Endodermal cell (in vitro differentiated cells): ENCODE results near the gene CLTCL1. TPM values are rescaled to one million over a fixed set of nuclear protein-coding genes. Genes with fewer than 3 reads are reported as not detected.

ENCODE experiments used
- DNase-seq: peaks from one replicate; pipeline ENCODE4 v3.0.0-alpha.2; 2017
- H3K27ac ChIP-seq: 2 replicates; pipeline ENCODE4 v1.5.1; 2013; ENCODE audit warnings: mild to moderate bottlenecking, low read depth, low read length, moderate library complexity
- H3K27me3 ChIP-seq: 2 replicates; pipeline ENCODE4 v1.6.1; 2013; ENCODE audit warnings: mild to moderate bottlenecking, low read length, moderate library complexity; ENCODE audit not compliant: insufficient read depth, control insufficient read depth, poor library complexity, severe bottlenecking
- H3K36me3 ChIP-seq: 2 replicates; pipeline ENCODE4 v1.7.0; 2013; ENCODE audit warnings: mild to moderate bottlenecking, low read length, moderate library complexity; ENCODE audit not compliant: control insufficient read depth, insufficient read depth
- H3K4me1 ChIP-seq: one replicate; pipeline ENCODE4 v1.7.0; 2013; ENCODE audit warnings: low read length; ENCODE audit not compliant: control insufficient read depth, insufficient read depth
- H3K4me3 ChIP-seq: 2 replicates; pipeline ENCODE4 v1.5.1; 2013; ENCODE audit warnings: mild to moderate bottlenecking, low read length, moderate library complexity
- H3K9ac ChIP-seq: 2 replicates; pipeline ENCODE4 v1.6.1; 2013; ENCODE audit warnings: mild to moderate bottlenecking, low read length, moderate library complexity; ENCODE audit not compliant: poor library complexity, severe bottlenecking; ENCODE audit errors: extremely low read depth
- H3K9me3 ChIP-seq: 2 replicates; pipeline ENCODE4 v1.6.1; 2013; ENCODE audit warnings: mild to moderate bottlenecking, low read length, moderate library complexity; ENCODE audit not compliant: control insufficient read depth
- H3K27ac Mint-ChIP-seq: 2 replicates; pipeline ENCODE4 v1.8.0; 2020; ENCODE audit warnings: mixed read lengths
- H3K27me3 Mint-ChIP-seq: 2 replicates; pipeline ENCODE4 v1.8.0; 2021; ENCODE audit warnings: mild to moderate bottlenecking, mixed read lengths; ENCODE audit not compliant: insufficient read depth
- H3K36me3 Mint-ChIP-seq: 2 replicates; pipeline ENCODE4 v1.8.0; 2020; ENCODE audit warnings: low read depth, mixed read lengths
- H3K4me1 Mint-ChIP-seq: 2 replicates; pipeline ENCODE4 v1.8.0; 2020; ENCODE audit warnings: mixed read lengths
- H3K4me3 Mint-ChIP-seq: 2 replicates; pipeline ENCODE4 v1.8.0; 2020; ENCODE audit warnings: mild to moderate bottlenecking, moderate library complexity, mixed read lengths
- H3K9me3 Mint-ChIP-seq: 2 replicates; pipeline ENCODE4 v1.8.0; 2020; ENCODE audit warnings: mild to moderate bottlenecking, mixed read lengths
- WGBS, 2 experiments: methylation state at CpG; one replicate each; pipeline versions ENCODE4 v1.1.5 to v1.1.7; 2013; ENCODE audit warnings: missing lambda C conversion rate in 2 of 2, mixed read lengths in 1 of 2; ENCODE audit not compliant: insufficient coverage in 1 of 2, insufficient read length in 1 of 2; 5-methylcytosine and 5-hydroxymethylcytosine counted together
- total RNA-seq, 2 donors: library from RNA; stranded (reverse); fragmentation: NEBNext Ultra II Directional in 1 of 2; extraction: Animal tissue kit (Norgen Biotek cat#: 25700) in 1 of 2; gene quantifications; 2 replicates in 1 of 2; 3 replicates in 1 of 2; pipeline ENCODE4 v1.2.1, GENCODE V29; 2021
- TF ChIP-seq, protein P1 (sequence below): fragments of 200-600 bp; sonication (generic); conservative IDR thresholded peaks from 2 replicates; pipeline ENCODE4 v1.5.0; 2021; ENCODE audit warnings: antibody characterized with exemption, mild to moderate bottlenecking

The CLTCL1 gene
- total RNA-seq, 2 donors from 2014 or later, result 11.8 to 14.4 TPM

DNA sequence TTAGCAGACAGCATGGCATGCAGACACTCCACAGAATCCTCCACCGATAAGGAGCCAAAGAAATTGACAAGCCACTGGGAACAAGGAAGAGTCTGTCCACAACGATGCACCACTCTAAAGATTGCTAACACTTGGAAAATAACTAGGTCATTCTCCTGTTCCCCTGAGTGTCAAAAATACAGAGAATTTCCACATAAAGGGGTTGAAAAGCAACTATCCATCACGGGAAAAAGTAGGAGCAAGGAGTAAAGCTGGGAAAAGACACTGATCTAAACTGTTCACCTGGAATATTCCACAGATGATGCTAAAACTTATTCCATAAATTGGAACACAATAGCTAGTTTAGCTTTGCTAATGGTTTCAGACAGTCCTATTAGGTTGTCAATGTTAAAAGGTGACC lies 66.0 kb downstream of the CLTCL1 start:
- TF ChIP-seq, protein P1, sequence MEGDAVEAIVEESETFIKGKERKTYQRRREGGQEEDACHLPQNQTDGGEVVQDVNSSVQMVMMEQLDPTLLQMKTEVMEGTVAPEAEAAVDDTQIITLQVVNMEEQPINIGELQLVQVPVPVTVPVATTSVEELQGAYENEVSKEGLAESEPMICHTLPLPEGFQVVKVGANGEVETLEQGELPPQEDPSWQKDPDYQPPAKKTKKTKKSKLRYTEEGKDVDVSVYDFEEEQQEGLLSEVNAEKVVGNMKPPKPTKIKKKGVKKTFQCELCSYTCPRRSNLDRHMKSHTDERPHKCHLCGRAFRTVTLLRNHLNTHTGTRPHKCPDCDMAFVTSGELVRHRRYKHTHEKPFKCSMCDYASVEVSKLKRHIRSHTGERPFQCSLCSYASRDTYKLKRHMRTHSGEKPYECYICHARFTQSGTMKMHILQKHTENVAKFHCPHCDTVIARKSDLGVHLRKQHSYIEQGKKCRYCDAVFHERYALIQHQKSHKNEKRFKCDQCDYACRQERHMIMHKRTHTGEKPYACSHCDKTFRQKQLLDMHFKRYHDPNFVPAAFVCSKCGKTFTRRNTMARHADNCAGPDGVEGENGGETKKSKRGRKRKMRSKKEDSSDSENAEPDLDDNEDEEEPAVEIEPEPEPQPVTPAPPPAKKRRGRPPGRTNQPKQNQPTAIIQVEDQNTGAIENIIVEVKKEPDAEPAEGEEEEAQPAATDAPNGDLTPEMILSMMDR, result no peak
- Mint-ChIP-seq H3K27ac (no peak overlapping the region), H3K36me3 (peaks cover 50% of the 10 kb centered on the region)

DNA sequence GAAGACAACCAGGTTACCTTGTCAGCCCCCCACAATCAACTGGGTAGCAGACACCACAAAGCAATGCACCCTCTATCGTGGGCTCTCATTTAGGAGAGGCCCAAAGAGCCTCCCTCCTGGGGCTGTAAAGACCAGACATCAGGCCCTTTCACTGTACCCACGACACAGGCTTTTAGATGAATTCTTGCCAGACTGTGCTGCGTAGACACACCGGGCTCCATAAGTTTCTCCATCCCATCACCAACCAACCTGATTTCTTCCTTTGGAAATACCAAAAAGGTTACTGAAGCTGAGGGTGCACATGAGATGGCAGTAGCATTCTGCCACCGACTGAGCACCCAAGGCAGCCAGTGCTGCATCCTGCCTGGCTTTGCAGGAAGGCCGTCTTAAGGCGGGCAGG lies 66.5 kb downstream of the CLTCL1 start:
- no peaks in the 10 kb centered on the region for H3K4me1 ChIP-seq
- WGBS, 2 experiments, result 88 to 91% methylated on average over 3 to 7 of the region's 7 CpGs
- peaks cover 8% of the 10 kb centered on the region for H3K36me3 ChIP-seq
- H3K4me1 Mint-ChIP-seq, result no peaks in the 10 kb centered on the region
- no peak overlapping the region for H3K27ac ChIP-seq
- TF ChIP-seq, protein P1, result no peak
- no peaks in the 10 kb centered on the region for H3K9me3 Mint-ChIP-seq
- H3K36me3 Mint-ChIP-seq, result peaks cover 48% of the 10 kb centered on the region
- H3K9ac ChIP-seq, result no peak overlapping the region
- H3K27ac Mint-ChIP-seq, result no peak overlapping the region
- no peak overlapping the region for H3K4me3 Mint-ChIP-seq
- no peaks in the 10 kb centered on the region for H3K27me3 ChIP-seq
- DNase-seq, result no peak
- no peak overlapping the region for H3K4me3 ChIP-seq
- no peaks in the 10 kb centered on the region for H3K27me3 Mint-ChIP-seq
- H3K9me3 ChIP-seq, result no peaks in the 10 kb centered on the region

More for the DNA sequence above, 66.0 kb downstream of the CLTCL1 start:
- DNase-seq, result no peak
- Histone ChIP-seq H3K27ac (no peak overlapping the region), H3K4me3 (no peak overlapping the region), H3K9me3 (no peaks in the 10 kb centered on the region), H3K27me3 (no peaks in the 10 kb centered on the region), H3K9ac (no peak overlapping the region), H3K4me1 (no peaks in the 10 kb centered on the region), H3K36me3 (peaks cover 8% of the 10 kb centered on the region)
- Mint-ChIP-seq H3K27me3 (no peaks in the 10 kb centered on the region), H3K4me1 (no peaks in the 10 kb centered on the region), H3K9me3 (no peaks in the 10 kb centered on the region), H3K4me3 (no peak overlapping the region)
- WGBS, 2 experiments, result 85 to 100% methylated on average over 3 of the region's 3 CpGs

DNA sequence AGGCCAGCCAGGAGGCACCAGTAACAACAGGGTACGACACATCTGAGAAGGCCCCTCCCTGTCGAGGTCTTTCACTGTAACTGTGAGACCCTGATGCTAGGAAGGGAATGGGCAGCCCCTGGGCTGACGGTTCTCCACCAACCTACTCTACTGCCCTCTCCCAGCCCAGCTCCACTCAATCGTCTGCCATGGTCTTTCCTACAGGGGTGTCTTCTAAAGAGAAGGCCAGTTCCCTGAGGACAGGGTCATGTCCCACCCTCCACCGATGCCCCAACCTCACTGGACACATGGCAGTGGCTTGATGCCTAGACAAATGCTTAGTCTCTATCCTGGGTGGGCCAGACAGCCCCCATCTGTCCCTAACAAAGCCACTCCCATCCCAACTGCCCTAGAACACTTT lies 67.0 kb downstream of the CLTCL1 start:
- no peaks in the 10 kb centered on the region for H3K4me1 Mint-ChIP-seq
- no peaks in the 10 kb centered on the region for H3K9me3 Mint-ChIP-seq
- H3K4me3 Mint-ChIP-seq, result no peak overlapping the region
- no peak overlapping the region for H3K4me3 ChIP-seq
- H3K9ac ChIP-seq, result no peak overlapping the region
- DNase-seq, result no peak
- TF ChIP-seq, protein P1, result no peak
- H3K27me3 Mint-ChIP-seq, result no peaks in the 10 kb centered on the region
- no peaks in the 10 kb centered on the region for H3K9me3 ChIP-seq
- no peaks in the 10 kb centered on the region for H3K4me1 ChIP-seq
- H3K36me3 Mint-ChIP-seq, result peaks cover 51% of the 10 kb centered on the region
- 90 to 100% methylated on average over 2 to 5 of the region's 5 CpGs for WGBS, 2 experiments
- no peak overlapping the region for H3K27ac Mint-ChIP-seq
- H3K36me3 ChIP-seq, result peaks cover 4% of the 10 kb centered on the region
- H3K27ac ChIP-seq, result no peak overlapping the region
- H3K27me3 ChIP-seq, result no peaks in the 10 kb centered on the region
